GM21619 (cell line): ENCODE measurements around the gene EPHA7.

Source experiments
- ATAC-seq: cut with Tn5 transposase; IDR thresholded peaks from one replicate; pipeline ENCODE4 v1.9.1; 2021; ENCODE audit not compliant: unreplicated experiment

The EPHA7 gene

DNA sequence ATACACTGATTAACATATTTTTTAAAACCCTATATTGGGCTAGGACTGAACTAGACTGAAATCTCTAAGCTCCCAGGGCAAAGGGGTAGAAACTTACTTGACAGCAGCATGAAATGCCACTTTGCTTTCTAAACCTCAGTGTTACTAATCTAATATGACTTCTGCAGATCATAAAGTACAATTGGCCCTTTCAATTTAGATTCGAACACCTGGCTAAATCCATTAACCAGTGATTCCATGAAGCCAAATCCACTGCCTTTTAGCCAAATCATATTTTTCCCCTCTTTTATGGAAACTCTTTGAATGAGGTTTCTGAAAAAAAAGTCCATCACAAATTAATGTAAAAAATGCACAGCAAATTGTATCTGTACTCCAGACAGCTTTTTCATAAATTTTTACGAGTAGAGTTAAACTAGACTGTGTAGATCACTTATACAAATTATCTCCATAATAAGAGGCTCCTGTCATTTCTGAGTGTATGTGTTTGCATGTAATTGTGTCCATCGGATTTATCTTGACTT lies 25.7 kb downstream of the EPHA7 start:
- ATAC-seq: no peak

- no peak for ATAC-seq
Measured at GRCh38 chr6:93392797-93393196, 26.6 kb downstream of the EPHA7 start.

DNA sequence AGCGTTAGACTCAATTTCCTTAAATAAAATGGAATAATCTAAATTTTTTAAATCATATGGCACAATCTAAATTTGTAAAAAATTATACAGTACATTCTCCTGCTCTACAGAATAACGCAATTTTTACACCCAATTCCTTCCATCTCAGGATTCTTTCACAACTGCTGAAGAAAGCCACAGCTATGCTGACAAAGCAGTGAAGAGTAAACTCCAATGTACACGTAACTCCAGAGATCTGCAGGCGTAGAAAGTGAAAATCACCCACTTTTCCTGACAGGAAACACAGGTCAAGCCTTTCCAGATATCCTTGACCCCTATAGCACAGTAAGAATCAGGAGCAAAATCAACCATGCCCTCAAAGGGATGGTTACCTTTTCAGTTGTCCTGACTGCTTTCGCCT lies 27.4 kb downstream of the EPHA7 start:
- no peak for ATAC-seq

DNA sequence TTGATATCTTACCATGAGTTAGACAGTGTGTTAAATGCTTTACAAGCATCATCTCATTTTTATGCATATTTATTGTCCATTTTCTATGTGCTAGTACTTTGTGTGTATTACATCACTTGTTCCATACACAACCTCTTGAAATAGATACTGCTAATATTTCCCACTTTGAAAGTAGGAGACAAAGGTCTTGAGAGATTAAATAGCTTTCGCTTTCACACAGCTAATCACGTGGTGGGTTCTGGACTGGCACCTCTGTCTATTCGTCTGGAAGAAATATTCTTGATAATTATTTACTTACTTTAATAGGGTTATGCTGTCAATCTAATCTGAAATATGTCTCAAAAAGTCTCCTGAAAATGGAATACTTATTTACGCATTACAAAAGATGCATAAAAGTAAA lies 30.2 kb downstream of the EPHA7 start:
- ATAC-seq: no peak

DNA sequence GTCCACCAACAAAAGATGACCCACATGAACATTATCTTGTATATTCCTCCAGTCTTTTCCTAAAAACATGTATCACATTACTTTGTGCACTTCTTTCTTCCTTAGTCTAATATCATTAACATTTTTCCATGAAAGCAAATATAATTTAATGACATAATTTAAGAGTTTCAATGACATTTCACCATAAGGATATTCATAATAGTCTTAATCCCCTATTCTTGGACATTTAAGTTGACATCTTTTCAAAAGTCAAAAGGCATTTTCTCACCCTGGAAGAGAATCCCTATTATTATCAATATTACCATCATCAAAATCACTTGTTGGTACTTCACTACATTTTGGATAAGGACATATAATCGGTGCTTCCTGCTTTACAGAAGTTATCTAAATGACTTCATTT lies 31.3 kb downstream of the EPHA7 start:
- no peak for ATAC-seq

- ATAC-seq: no peak
Measured at GRCh38 chr6:93376026-93376540, 43.3 kb downstream of the EPHA7 start.

GRCh38 chr6:93373445-93373844 lies 45.9 kb downstream of the EPHA7 start:
- ATAC-seq: no peak

- no peak for ATAC-seq
Measured at GRCh38 chr6:93371756-93372155, 47.6 kb downstream of the EPHA7 start.

- no peak for ATAC-seq
Measured at GRCh38 chr6:93369586-93370134, 49.7 kb downstream of the EPHA7 start.

GRCh38 chr6:93366506-93366905 lies 52.9 kb downstream of the EPHA7 start:
- no peak for ATAC-seq

GRCh38 chr6:93365445-93365844 lies 53.9 kb downstream of the EPHA7 start:
- no peak for ATAC-seq

DNA sequence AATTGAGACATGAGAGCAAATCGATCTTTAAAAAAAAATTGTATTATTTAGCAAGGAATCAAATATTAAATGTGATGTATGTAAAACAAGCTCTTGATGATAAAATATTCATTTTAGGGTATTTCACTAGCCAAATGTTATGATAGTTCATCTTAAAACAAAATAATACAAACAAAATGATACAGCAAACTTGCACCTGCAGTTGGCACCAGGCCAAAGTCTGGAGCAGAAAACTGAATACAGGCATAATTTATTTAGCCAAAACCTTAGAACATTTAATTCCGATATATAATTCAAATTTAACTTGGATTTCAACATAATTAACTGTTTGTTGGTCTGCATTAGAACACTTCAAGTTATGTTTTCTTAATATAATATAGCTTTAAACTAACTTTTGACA lies 60.9 kb downstream of the EPHA7 start:
- ATAC-seq: no peak

GRCh38 chr6:93352604-93353003 lies 66.8 kb downstream of the EPHA7 start:
- no peak for ATAC-seq

- no peak for ATAC-seq
Measured at GRCh38 chr6:93351222-93351621, 68.1 kb downstream of the EPHA7 start.

- ATAC-seq: no peak
Measured at GRCh38 chr6:93350774-93351173, 68.6 kb downstream of the EPHA7 start.

GRCh38 chr6:93344333-93344835 lies 75.0 kb downstream of the EPHA7 start:
- no peak for ATAC-seq

DNA sequence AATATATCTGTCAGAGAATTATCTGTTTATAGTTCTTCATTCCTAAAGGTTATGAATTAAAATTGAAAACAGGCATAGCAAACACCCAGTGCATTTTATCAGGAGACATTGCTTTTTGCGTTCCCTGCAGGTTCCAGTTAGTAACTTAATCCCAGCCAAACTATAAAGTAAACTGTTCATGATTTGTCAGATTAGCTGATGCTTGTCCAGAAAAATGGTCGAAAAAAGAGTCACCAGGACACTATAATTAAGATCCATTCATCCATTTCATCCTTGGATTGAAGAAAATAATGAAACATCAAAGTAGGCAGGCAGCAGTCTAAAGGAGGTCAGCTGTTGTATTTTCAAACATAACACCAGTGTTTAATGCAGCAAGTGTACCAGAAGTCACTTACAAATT lies 75.9 kb downstream of the EPHA7 start:
- no peak for ATAC-seq

- no peak for ATAC-seq
Measured at GRCh38 chr6:93341900-93342613, 77.3 kb downstream of the EPHA7 start.

GRCh38 chr6:93337772-93338394 lies 81.5 kb downstream of the EPHA7 start:
- no peak for ATAC-seq

GRCh38 chr6:93337014-93337413 lies 82.3 kb downstream of the EPHA7 start:
- ATAC-seq: no peak

- ATAC-seq: no peak
Measured at GRCh38 chr6:93329301-93330000, 89.9 kb downstream of the EPHA7 start.
